Panc1 (cell line): ENCODE data around the gene WRNIP1. TPM values are rescaled to one million over a fixed set of nuclear protein-coding genes. Genes with fewer than 3 reads are reported as not detected.

Experiments
- ATAC-seq: fragments of 200-7000 bp; cut with Tn5 transposase; 2 replicates; pipeline ENCODE4 v1.9.1; 2020; ENCODE audit warnings: mild to moderate bottlenecking, moderate library complexity
- BruUV-seq: library from RNA; stranded (reverse); fragments of 400-500 nt; replicated peaks from 2 replicates; lab custom pipeline; 2021; lab: Mats Ljungman, UMichigan
- CTCF ChIA-PET: fragments of 300-600 bp; sonication (Branson Sonifier 250); formaldehyde crosslinking; loops from one replicate; lab custom pipeline; 2022; ENCODE audit warnings: antibody characterized with exemption; lab: Charles Lee
- POLR2A ChIA-PET: fragments of 300-600 bp; sonication (Branson Sonifier 250); formaldehyde crosslinking; loops from one replicate; lab custom pipeline; 2022; ENCODE audit warnings: antibody characterized with exemption; lab: Charles Lee
- DNase-seq: peaks from one replicate; pipeline ENCODE4 v3.0.0-alpha.2; 2010; ENCODE audit warnings: low read depth, low spot score
- H3K27ac ChIP-seq: 2 replicates; pipeline ENCODE4 v1.5.1; 2011; ENCODE audit warnings: mild to moderate bottlenecking, low read length, inconsistent platforms
- H3K27me3 ChIP-seq: fragments of 200-500 bp; sonication (Bioruptor generic); 2 replicates; pipeline ENCODE4 v1.6.0; 2014; ENCODE audit warnings: low read length, inconsistent platforms; ENCODE audit not compliant: control insufficient read depth, insufficient read depth
- H3K36me3 ChIP-seq: fragments of 200-500 bp; sonication (Bioruptor generic); 2 replicates; pipeline ENCODE4 v1.5.1; 2014; ENCODE audit warnings: inconsistent platforms, mild to moderate bottlenecking, low read length, moderate library complexity; ENCODE audit not compliant: control insufficient read depth, insufficient read depth
- H3K4me1 ChIP-seq: 2 replicates; pipeline ENCODE4 v1.5.1; 2011; ENCODE audit warnings: inconsistent platforms, mild to moderate bottlenecking, low read length, moderate library complexity; ENCODE audit not compliant: control insufficient read depth, insufficient read depth
- H3K4me3 ChIP-seq, 2 experiments: 2 replicates each; pipeline ENCODE4 v1.5.1; 2011 to 2012; ENCODE audit warnings: low read depth in 2 of 2, low read length in 2 of 2, mild to moderate bottlenecking in 2 of 2, inconsistent platforms in 1 of 2, moderate library complexity in 1 of 2
- H3K9me3 ChIP-seq: fragments of 200-500 bp; sonication (Bioruptor generic); 2 replicates; pipeline ENCODE4 v1.5.1; 2014; ENCODE audit warnings: low read depth, mild to moderate bottlenecking, inconsistent platforms, low read length, moderate library complexity; ENCODE audit not compliant: control insufficient read depth, insufficient read depth
- CTCF ChIP-seq: fragments of 450-650 bp; IDR thresholded peaks from 2 replicates; pipeline ENCODE4 v1.5.1; 2017; ENCODE audit warnings: mild to moderate bottlenecking
- POLR2AphosphoS5 ChIP-seq: IDR thresholded peaks from 2 replicates; pipeline ENCODE4 v1.6.1; 2012; ENCODE audit warnings: mild to moderate bottlenecking, low read depth, low read length, moderate library complexity
- SIN3A ChIP-seq: IDR thresholded peaks from 2 replicates; pipeline ENCODE4 v1.6.1; 2012; ENCODE audit warnings: low read depth, mild to moderate bottlenecking, low read length, moderate library complexity, borderline replicate concordance; ENCODE audit not compliant: insufficient read depth
- TCF7L2 ChIP-seq: IDR thresholded peaks from 2 replicates; pipeline ENCODE4 v1.6.1; 2011; ENCODE audit warnings: mild to moderate bottlenecking, low read depth, low read length, inconsistent platforms
- in situ Hi-C: cut with HindIII; loops from 2 replicates; pipeline ENCODE4 v1.10.0; 2016; ENCODE audit warnings: low sequenced_read_pairs, low pct_unique_long_range_greater_than_20kb
- intact Hi-C: fragments of 100-400 bp; cut with micrococcal nuclease; formaldehyde crosslinking; loops from one replicate; pipeline ENCODE4 v1.10.0; 2022; ENCODE audit not compliant: unreplicated experiment
- total RNA-seq: library from RNA; stranded (reverse); gene quantifications from one replicate; pipeline ENCODE4 v1.2.1, GENCODE V29; 2021; ENCODE audit not compliant: unreplicated experiment
- TF ChIP-seq, protein P1 (sequence below), 2 experiments: IDR thresholded peaks; 2 replicates each; pipeline ENCODE4 v1.6.1; 2011 to 2012; ENCODE audit warnings: low read depth in 2 of 2, control low read depth in 1 of 2, low read length in 1 of 2, mild to moderate bottlenecking in 1 of 2, moderate library complexity in 1 of 2; ENCODE audit not compliant: insufficient read depth in 1 of 2

The WRNIP1 gene
- total RNA-seq, 1 experiment from 2014 or later: 69.1 TPM

DNA sequence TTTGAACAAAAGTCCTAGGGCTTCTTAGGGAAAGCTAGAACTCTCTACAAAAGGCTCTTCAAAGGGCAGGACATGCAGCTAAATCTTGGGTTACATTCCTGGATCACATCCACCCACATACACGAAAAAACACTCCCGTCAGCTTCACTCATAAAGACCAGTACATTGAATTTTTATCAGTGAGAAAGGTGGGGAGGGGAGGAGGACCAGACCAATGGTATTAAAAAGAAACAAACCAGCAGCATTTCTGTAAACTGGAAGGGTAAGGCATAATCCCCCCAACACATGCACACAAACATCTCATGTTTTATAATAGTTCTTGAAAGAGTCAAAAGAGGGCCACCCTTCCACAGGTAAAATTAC is 46.1 kb upstream of the WRNIP1 start:
- TF ChIP-seq POLR2AphosphoS5 (no peak), TCF7L2 (no peak)
- TF ChIP-seq, protein P1, sequence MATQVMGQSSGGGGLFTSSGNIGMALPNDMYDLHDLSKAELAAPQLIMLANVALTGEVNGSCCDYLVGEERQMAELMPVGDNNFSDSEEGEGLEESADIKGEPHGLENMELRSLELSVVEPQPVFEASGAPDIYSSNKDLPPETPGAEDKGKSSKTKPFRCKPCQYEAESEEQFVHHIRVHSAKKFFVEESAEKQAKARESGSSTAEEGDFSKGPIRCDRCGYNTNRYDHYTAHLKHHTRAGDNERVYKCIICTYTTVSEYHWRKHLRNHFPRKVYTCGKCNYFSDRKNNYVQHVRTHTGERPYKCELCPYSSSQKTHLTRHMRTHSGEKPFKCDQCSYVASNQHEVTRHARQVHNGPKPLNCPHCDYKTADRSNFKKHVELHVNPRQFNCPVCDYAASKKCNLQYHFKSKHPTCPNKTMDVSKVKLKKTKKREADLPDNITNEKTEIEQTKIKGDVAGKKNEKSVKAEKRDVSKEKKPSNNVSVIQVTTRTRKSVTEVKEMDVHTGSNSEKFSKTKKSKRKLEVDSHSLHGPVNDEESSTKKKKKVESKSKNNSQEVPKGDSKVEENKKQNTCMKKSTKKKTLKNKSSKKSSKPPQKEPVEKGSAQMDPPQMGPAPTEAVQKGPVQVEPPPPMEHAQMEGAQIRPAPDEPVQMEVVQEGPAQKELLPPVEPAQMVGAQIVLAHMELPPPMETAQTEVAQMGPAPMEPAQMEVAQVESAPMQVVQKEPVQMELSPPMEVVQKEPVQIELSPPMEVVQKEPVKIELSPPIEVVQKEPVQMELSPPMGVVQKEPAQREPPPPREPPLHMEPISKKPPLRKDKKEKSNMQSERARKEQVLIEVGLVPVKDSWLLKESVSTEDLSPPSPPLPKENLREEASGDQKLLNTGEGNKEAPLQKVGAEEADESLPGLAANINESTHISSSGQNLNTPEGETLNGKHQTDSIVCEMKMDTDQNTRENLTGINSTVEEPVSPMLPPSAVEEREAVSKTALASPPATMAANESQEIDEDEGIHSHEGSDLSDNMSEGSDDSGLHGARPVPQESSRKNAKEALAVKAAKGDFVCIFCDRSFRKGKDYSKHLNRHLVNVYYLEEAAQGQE (IDR thresholded peaks at IDR 0.05; ENCODE audit: insufficient read depth in 1 of 2, low read depth in 2 of 2, low read length in 1 of 2): no peak
- ATAC-seq (no peak), DNase-seq (no peak)
- no peaks in the 10 kb centered on the region for H3K27me3 ChIP-seq
- no TSS peak for BruUV-seq
- no peaks in the 10 kb centered on the region for H3K36me3 ChIP-seq
- POLR2A ChIA-PET: no interaction called here
- CTCF ChIA-PET: no interaction called here
- in situ Hi-C loops: no loop called here
- no peaks in the 10 kb centered on the region for H3K9me3 ChIP-seq
- intact Hi-C loops: no loop called here
- no peaks in the 10 kb centered on the region for H3K4me1 ChIP-seq
- H3K4me3 ChIP-seq: no peak overlapping the region
- H3K27ac ChIP-seq: no peak overlapping the region

- ChIA-PET CTCF (no interaction called here), POLR2A (no interaction called here)
- H3K27me3 ChIP-seq: no peaks in the 10 kb centered on the region
- no peaks in the 10 kb centered on the region for H3K4me1 ChIP-seq
- no peak for DNase-seq
- no peak overlapping the region for H3K27ac ChIP-seq
- intact Hi-C loops (no loop called here), in situ Hi-C loops (no loop called here)
- no peak overlapping the region for H3K4me3 ChIP-seq
- no peak for ATAC-seq
- TF ChIP-seq SIN3A (no peak), TCF7L2 (no peak), CTCF (no peak), POLR2AphosphoS5 (no peak)
- TF ChIP-seq, protein P1 (IDR thresholded peaks at IDR 0.05; ENCODE audit: insufficient read depth in 1 of 2, low read depth in 2 of 2, low read length in 1 of 2): no peak
- no peaks in the 10 kb centered on the region for H3K9me3 ChIP-seq
- H3K36me3 ChIP-seq: no peaks in the 10 kb centered on the region
- no TSS peak for BruUV-seq
Measured at GRCh38 chr6:2721219-2721618, 44.0 kb upstream of the WRNIP1 start.
